Astrocyte (in vitro differentiated cells and primary cell): ENCODE data around the gene PEX14. TPM values are rescaled to one million over a fixed set of nuclear protein-coding genes. Genes with fewer than 3 reads are reported as not detected.

Experiments
- DNase-seq: peaks from one replicate; pipeline ENCODE4 v3.0.0-alpha.2; 2010; ENCODE audit warnings: low read depth
- FAIRE-seq: peaks from 2 replicates; lab custom pipeline; 2011; peaks lifted over from hg19 to GRCh38; lab: Jason Lieb, UNC
- H2AFZ ChIP-seq: 2 replicates; pipeline ENCODE4 v1.6.0; 2012; ENCODE audit warnings: low read depth, low read length, inconsistent platforms
- H3K27ac ChIP-seq: 2 replicates; pipeline ENCODE4 v1.5.1; 2011; ENCODE audit warnings: low read depth, low read length, inconsistent platforms
- H3K27me3 ChIP-seq: 2 replicates; pipeline ENCODE4 v1.6.0; 2011; ENCODE audit warnings: low read length, inconsistent platforms; ENCODE audit not compliant: insufficient read depth
- H3K36me3 ChIP-seq: 2 replicates; pipeline ENCODE4 v1.5.1; 2011; ENCODE audit warnings: low read length, inconsistent platforms; ENCODE audit not compliant: insufficient read depth
- H3K4me1 ChIP-seq: 2 replicates; pipeline ENCODE4 v1.5.1; 2011; ENCODE audit warnings: low read length, inconsistent platforms; ENCODE audit not compliant: insufficient read depth
- H3K4me2 ChIP-seq: 2 replicates; pipeline ENCODE4 v1.6.0; 2012; ENCODE audit warnings: low read length, inconsistent platforms
- H3K4me3 ChIP-seq: 2 replicates; pipeline ENCODE4 v1.5.1; 2011; ENCODE audit warnings: low read depth, mild to moderate bottlenecking, low read length, inconsistent platforms; ENCODE audit not compliant: insufficient read depth
- H3K79me2 ChIP-seq: 2 replicates; pipeline ENCODE4 v1.6.0; 2012; ENCODE audit warnings: mild to moderate bottlenecking, low read length, inconsistent platforms; ENCODE audit not compliant: insufficient read depth
- H3K9ac ChIP-seq: 2 replicates; pipeline ENCODE4 v1.6.0; 2012; ENCODE audit warnings: mild to moderate bottlenecking, low read length, inconsistent platforms
- H3K9me3 ChIP-seq: 2 replicates; pipeline ENCODE4 v1.5.1; 2012; ENCODE audit warnings: low read depth, mild to moderate bottlenecking, low read length, inconsistent platforms; ENCODE audit not compliant: insufficient read depth
- H4K20me1 ChIP-seq: 2 replicates; pipeline ENCODE4 v1.6.0; 2012; ENCODE audit warnings: low read length, inconsistent platforms; ENCODE audit not compliant: insufficient read depth
- H3K27ac Mint-ChIP-seq: one replicate; pipeline ENCODE4 v1.8.0; 2021; ENCODE audit warnings: mild to moderate bottlenecking, mixed read lengths; ENCODE audit not compliant: unreplicated experiment
- H3K27me3 Mint-ChIP-seq: one replicate; pipeline ENCODE4 v1.8.0; 2021; ENCODE audit warnings: low read depth, mixed read lengths; ENCODE audit not compliant: unreplicated experiment
- H3K36me3 Mint-ChIP-seq: one replicate; pipeline ENCODE4 v1.8.0; 2021; ENCODE audit warnings: low read depth, mixed read lengths; ENCODE audit not compliant: unreplicated experiment
- H3K4me1 Mint-ChIP-seq: one replicate; pipeline ENCODE4 v1.8.0; 2021; ENCODE audit warnings: low read depth, mixed read lengths; ENCODE audit not compliant: unreplicated experiment
- H3K4me3 Mint-ChIP-seq: one replicate; pipeline ENCODE4 v1.8.0; 2021; ENCODE audit warnings: mild to moderate bottlenecking, moderate library complexity, mixed read lengths; ENCODE audit not compliant: unreplicated experiment
- H3K9me3 Mint-ChIP-seq: one replicate; pipeline ENCODE4 v1.8.0; 2021; ENCODE audit warnings: mild to moderate bottlenecking, mixed read lengths; ENCODE audit not compliant: unreplicated experiment
- CTCF ChIP-seq: IDR thresholded peaks from 2 replicates; pipeline ENCODE4 v1.5.1; 2011; ENCODE audit warnings: low read depth, mild to moderate bottlenecking, inconsistent platforms, low read length, moderate library complexity; ENCODE audit not compliant: insufficient read depth
- EZH2 ChIP-seq: IDR thresholded peaks from 2 replicates; pipeline ENCODE4 v1.6.1; 2012; ENCODE audit warnings: mild to moderate bottlenecking, low read length, inconsistent platforms; ENCODE audit not compliant: insufficient read depth
- total RNA-seq: library from RNA; stranded (reverse); gene quantifications from 2 replicates; pipeline ENCODE4 v1.2.1, GENCODE V29; 2021

The PEX14 gene
- total RNA-seq, 1 donor from 2014 or later: 23.3 TPM

GRCh38 chr1:10665226-10665625 is 190.5 kb downstream of the PEX14 start:
- H3K27me3 ChIP-seq: no peaks in the 10 kb centered on the region
- no peak overlapping the region for H3K4me3 ChIP-seq
- no peak for DNase-seq
- no peak overlapping the region for H3K9ac ChIP-seq
- no peaks in the 10 kb centered on the region for H3K4me1 ChIP-seq
- no peaks in the 10 kb centered on the region for H3K79me2 ChIP-seq
- no peaks in the 10 kb centered on the region for H3K9me3 Mint-ChIP-seq
- no peaks in the 10 kb centered on the region for H3K36me3 ChIP-seq
- H3K4me1 Mint-ChIP-seq: no peaks in the 10 kb centered on the region
- H3K36me3 Mint-ChIP-seq: peaks cover 2% of the 10 kb centered on the region
- H3K27me3 Mint-ChIP-seq: peaks cover 12% of the 10 kb centered on the region
- TF ChIP-seq CTCF (no peak), EZH2 (no peak)
- no peaks in the 10 kb centered on the region for H3K9me3 ChIP-seq
- H3K4me2 ChIP-seq: no peak overlapping the region
- H4K20me1 ChIP-seq: peaks cover 6% of the 10 kb centered on the region
- FAIRE-seq: no peak
- no peak overlapping the region for H3K4me3 Mint-ChIP-seq
- H3K27ac Mint-ChIP-seq: no peak overlapping the region
- no peak overlapping the region for H3K27ac ChIP-seq
- H2AFZ ChIP-seq: no peak overlapping the region

GRCh38 chr1:10665930-10666850 is 191.4 kb downstream of the PEX14 start:
- no peak for DNase-seq
- TF ChIP-seq EZH2 (no peak), CTCF (no peak)
- Mint-ChIP-seq H3K27ac (no peak overlapping the region), H3K4me3 (no peak overlapping the region), H3K4me1 (no peaks in the 10 kb centered on the region), H3K36me3 (peaks cover 2% of the 10 kb centered on the region), H3K27me3 (peaks cover 17% of the 10 kb centered on the region), H3K9me3 (no peaks in the 10 kb centered on the region)
- Histone ChIP-seq H3K9me3 (no peaks in the 10 kb centered on the region), H3K79me2 (no peaks in the 10 kb centered on the region), H3K4me3 (no peak overlapping the region), H3K4me1 (no peaks in the 10 kb centered on the region), H3K27ac (no peak overlapping the region), H3K4me2 (no peak overlapping the region), H3K27me3 (no peaks in the 10 kb centered on the region), H3K9ac (no peak overlapping the region), H4K20me1 (peaks cover 6% of the 10 kb centered on the region), H2AFZ (no peak overlapping the region), H3K36me3 (no peaks in the 10 kb centered on the region)
- no peak for FAIRE-seq
